ENCODE data around the gene EEFSEC.

Gene EEFSEC

GRCh38 chr3:128392021-128392420 is 238.7 kb downstream of the EEFSEC start:
- DNase-seq (ENCODE audit: low read depth in 2 of 2), result no peak

DNA sequence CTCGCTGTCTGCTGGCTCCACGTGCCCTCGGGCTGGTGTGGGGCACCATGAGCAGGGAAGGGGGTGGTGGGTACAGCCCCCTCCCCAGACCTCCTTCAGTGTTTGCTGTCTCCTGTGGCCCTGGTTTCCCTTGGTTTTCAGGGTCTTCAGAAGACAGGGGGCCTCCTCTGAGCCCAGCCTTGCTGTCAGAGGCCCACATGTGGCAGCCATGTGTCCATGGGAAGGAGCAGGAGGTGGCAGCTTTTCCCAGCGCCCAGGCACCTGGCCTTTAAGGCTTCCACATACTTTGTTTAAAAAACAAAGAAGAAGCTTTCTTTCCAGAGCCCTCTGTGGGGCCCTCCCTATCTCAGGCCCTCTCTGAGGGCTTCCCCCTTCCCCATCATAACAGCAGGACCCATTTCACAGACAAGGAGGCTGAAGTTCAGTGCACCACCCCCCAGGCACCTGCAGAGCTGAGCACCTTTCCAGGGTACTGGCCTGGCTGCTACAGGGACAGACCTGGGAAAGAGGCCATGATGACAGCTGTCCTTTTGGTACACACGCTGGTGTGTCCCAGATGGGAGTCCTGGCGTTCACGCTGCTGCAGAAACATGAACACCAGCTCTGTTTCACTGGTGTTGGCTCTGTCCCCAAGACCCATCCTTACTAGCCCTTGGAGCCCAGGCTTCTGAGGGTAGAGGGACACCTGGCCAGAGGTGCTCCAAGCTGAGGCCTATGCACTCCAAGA is 239.7 kb downstream of the EEFSEC start:
- DNase-seq (ENCODE audit: low read depth in 2 of 2), result no peak

GRCh38 chr3:128394033-128394432 is 240.8 kb downstream of the EEFSEC start:
- no peak for DNase-seq (ENCODE audit: low read depth in 2 of 2)

- no peak for DNase-seq (ENCODE audit: low read depth in 2 of 2)
These were observed 241.8 kb downstream of the EEFSEC start for GRCh38 chr3:128395046-128395445.

DNA sequence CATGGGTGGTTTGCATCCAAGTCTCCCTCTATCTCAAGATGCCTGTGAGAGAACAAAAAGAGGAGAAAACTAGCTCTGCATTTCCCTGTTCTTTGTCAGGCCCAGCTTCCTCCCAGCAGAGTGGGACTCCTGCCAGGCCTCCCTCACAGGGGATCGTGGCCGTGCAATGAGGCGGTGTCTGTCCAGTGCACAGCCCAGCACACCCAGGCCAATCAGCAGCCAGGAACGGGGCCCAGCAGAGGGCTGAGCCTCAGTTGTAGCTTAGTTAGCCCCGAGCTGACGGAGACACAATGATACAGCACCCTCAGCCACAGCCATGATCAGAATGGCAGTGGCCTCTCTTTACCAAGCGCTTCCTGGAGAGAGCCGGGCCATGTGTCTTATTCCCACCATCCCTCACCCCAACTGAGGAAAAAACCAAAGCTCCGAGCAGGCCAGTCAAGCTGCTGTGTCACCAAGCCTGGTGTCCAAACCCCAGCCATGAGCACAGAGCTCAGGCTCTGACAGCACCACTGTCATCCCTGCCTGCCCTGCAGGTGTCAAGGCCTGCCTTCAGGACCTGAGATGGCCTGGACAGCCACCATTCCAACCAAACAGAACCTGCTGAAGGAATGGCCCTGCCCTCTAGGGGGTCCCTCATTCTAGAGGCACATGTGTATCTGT is 242.3 kb downstream of the EEFSEC start:
- no peak for DNase-seq (ENCODE audit: low read depth in 2 of 2)

DNA sequence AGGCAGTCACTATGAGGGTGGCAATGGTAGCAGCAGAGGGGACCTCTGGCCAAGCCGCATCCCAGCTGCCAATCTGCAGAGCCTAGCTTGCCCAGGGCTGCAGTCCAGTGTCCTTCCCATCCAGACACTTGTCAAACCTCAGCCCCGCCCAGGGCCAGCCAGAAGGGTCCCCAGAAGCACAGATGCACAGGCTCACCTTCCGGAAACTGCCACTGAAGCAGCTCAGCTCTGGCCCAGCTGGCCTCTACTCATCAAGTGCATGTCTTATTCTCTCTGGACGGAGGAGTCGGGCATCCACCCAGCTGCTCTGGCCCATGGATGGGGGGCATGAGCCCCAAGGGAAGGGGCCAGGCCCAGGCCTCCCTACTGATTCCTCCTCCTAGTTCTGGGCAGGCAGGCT is 244.2 kb downstream of the EEFSEC start:
- no peak for DNase-seq (ENCODE audit: low read depth in 2 of 2)

- DNase-seq (ENCODE audit: low read depth in 2 of 2), result no peak
These were observed 245.3 kb downstream of the EEFSEC start for GRCh38 chr3:128398586-128398985.

DNA sequence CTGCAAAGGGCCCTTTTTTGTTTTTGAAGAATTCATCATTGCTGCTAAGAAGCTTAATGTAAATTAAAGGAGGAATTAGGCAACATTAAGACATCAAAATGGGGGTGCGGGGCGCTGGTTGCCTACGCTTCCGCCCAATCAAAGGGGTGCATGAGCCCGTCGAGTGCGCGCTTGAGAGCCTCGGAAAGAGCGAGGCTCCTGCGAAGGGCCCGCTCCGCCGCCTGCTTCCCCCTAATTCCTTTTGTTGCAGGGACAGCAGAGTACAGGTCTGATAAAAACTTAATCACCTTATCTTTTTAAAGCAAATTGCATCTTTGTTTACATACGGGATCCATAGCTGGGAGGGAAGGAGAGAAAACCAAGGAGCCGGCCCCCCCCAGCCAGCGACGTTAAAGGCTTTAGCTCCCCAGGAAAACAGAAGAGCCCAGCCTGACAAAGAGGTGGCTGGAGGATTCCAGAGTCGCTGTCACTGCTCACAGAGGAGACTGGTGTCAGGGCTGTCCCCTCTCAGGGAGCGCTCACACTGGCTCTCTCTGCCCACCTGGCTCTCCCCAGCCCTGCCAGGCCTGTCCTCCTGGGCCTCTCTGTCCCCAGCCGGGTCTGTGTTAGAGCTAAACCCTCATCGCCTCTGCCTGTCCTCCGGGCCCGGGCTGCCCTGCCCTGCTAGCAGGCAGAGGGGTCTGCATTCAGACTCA is 246.1 kb downstream of the EEFSEC start:
- DNase-seq (ENCODE audit: low read depth in 2 of 2), result no peak

GRCh38 chr3:128400671-128401070 is 247.4 kb downstream of the EEFSEC start:
- DNase-seq (ENCODE audit: low read depth in 2 of 2), result no peak

DNA sequence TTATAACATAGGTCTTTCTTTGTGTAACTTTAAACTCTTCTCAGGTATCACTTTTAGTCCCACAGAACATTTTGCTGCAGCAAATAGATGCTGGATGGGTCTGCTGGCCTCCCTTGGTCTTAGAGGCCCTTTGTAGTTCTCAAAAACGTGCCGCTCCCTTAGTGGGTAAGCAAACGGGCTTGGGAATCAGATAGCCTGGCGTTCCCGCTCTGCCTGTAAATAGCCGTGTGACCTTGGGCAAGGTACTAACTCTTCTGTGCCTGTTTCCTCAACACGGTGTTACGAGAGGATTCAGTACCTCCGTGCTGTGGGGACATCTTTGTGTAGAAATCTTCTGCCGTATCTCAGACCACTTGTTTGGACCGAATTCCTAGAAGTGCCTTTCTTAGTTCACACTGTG is 249.0 kb downstream of the EEFSEC start:
- DNase-seq (ENCODE audit: low read depth in 2 of 2), result no peak

DNA sequence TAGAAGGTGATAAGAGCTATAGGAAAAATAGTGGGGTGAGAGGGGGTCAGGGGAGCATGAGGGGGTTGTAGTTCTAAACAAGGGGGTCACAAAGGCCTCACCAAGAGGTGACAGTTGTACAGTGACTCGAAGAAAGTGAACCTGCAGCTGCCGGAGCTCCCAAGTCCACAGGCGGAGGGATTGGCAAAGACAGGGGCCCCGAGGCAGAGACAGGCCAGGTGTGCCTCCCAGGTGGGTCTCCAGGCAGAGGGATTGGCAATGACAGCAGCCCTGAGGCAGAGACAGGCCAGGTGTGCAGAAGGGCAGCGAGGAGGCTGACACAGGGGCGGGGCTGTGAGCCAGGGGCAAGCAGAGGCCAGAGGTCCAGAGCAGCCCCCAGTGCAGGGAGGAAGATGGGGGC is 249.7 kb downstream of the EEFSEC start:
- no peak for DNase-seq (ENCODE audit: low read depth in 2 of 2)

DNA sequence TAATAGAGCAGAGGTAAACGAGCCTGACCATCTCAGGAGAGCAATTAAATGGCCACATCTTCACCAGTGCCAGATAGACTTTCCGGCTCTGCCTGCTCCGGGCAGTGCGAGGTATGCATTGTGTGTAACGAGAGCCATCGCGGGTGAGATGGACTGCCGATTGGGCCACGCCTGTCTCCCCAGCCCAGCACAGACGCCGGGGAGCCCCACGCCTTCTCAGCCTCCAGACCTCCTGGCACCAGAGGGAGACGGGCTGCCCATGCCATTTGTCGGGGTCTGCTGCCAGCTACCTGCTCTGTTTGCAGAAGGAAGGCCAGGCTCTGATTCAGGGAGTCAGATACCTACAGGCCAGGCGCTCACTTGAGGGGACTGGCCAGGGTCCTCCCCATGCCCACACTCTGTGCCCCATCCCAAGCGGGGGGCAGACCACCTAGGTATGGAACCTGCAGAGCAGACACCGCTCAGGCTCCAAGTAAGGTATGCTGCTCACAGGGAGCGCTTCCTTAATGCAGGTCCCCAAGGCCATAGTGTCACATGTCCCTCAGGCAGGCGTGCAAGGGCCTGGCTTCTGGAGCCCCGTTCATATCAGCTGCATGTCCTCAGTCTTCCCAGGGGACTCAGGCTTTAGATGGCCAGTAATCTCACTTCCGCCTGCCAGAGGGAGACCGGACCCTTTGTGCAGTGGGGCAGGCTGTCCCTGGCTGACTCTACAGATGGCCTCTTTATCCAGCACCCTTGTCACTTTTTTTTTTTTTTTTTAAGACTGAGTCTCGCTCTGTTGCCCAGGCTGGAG is 251.2 kb downstream of the EEFSEC start:
- no peak for DNase-seq (ENCODE audit: low read depth in 2 of 2)

DNA sequence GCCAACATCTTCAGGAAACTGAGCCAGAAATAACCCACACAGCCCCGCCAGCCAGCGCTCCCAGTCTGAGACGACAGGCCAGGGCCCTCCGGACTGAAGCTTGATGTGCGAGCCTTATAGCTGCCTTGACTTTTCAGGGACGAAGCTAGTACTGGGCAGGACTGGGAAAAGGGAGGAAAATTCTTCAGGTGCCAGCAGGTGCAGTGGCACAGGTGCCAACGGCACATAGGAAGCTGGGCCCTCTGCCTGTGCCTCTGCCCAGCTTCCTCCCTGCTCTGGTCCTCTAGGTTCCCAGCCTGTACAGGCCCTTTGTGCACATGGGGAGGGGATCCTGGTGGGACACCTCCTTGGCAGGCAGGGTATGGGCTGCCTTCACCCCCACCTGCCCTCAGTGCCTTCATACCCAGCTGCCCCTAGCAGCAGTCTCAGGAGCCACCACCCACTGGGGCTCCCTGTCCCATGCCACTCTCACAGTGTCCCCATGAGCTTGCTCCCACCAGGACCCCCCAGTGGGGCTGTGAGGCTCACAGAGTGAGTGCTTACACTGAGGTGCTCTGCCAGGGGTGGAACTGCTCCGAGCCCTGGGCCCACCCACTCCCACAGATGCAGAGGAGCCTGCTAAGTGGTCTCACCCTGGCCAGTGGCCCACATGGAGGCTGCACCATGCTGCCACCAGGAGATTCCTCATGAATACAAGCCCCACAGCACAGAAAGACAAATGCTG is 252.4 kb downstream of the EEFSEC start:
- no peak for DNase-seq (ENCODE audit: low read depth in 2 of 2)

- DNase-seq (ENCODE audit: low read depth in 2 of 2), result no peak
These were observed 254.0 kb downstream of the EEFSEC start for GRCh38 chr3:128407247-128407646.

DNA sequence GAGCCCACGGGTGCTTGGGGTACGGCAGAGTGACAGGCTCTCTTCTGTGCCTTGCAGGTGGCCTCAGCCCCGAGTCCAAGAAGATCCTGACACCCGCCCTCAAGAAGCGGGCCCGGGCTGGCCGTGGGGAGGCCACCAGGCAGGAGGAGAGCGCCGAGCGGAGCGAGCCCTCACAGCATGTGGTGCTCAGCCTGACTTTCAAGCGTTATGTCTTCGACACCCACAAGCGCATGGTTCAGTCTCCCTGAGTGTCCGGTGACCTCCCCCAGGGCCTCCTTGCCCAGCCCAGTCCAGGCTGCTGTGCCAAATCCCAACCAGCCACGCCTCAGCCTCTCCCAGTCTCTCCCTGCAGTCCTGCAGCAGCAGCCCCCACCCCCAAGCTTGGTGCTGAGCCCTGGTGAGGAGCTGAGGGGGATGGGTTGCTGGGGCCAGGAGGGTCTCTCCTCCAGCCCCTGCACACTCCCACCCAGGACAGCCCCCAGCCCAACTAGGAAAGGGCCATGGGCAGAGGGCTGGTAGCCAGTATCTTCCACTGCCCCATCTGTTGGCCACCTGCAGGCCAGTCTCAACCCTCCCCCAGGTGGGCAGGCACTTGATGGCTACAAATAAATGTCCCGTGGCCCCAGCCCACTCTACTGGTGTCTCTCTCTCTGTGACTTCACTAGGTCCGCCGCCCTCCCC is 254.9 kb downstream of the EEFSEC start:
- no peak for DNase-seq (ENCODE audit: low read depth in 2 of 2)

DNA sequence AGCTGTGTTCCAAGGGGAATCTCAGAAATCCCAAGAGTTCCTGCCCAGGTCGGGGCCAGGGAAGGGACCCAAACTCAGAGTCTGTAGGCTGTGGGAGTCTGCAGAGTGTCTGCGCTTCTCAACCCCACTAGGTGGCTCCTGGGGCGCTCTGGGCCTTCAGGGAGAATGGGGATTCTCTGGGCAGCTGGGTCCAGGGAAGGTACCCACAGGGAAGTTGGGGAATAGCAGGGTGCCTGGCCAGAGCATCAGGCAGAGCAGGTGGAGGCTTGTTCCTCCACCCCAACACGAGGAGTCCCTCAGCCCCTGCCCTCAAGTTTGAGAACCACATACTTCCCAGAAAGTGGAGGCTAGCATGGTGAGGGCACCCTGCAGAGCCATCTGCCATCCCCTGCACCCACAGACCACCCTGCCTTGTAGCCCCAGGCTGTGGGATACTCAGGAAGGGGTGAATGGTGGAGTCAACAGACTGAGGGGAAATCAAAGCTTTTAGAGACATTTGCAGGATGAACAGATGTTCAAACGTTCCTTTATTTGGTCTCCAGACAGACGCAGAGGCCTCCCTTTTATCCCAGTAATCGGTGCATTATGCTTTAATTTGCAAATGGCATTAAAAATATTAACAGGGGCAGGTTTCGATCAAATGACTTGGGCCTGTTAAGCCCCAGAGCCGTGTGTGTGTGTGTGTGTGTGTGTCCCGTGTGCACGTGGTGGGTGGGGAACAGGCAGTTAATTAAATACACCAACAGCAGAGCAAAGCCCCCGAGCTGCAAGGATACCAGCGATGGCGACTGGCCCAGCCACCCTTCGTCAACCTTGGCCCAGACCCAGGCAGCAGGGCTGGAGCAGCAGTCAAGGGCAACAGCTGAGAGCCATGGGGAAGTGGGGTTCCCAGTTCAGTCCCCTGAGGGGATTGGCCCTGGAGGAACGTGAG is 255.7 kb downstream of the EEFSEC start:
- no peak for DNase-seq (ENCODE audit: low read depth in 2 of 2)

- DNase-seq (ENCODE audit: low read depth in 2 of 2), result no peak
These were observed 256.6 kb downstream of the EEFSEC start for GRCh38 chr3:128409624-128410581.

GRCh38 chr3:128410669-128411573 is 257.6 kb downstream of the EEFSEC start:
- DNase-seq (ENCODE audit: low read depth in 2 of 2), result no peak
